ENCODE measurements around the gene CSNK1G1. TPM values are rescaled to one million over a fixed set of nuclear protein-coding genes. Genes with fewer than 3 reads are reported as not detected.

The CSNK1G1 gene
- total RNA-seq, 1 experiment from 2014 or later, result 19.6 TPM

GRCh38 chr15:64324165-64324877 is 31.7 kb downstream of the CSNK1G1 start:
- no TSS peak for BruUV-seq (replicated peaks)
- ChIA-PET POLR2A (ENCODE audit: unreplicated experiment) (no interaction called here), CTCF (no interaction called here)
- no peak overlapping the region for H3K4me2 ChIP-seq
- H3K36me3 ChIP-seq (ENCODE audit: low read depth), result no peaks in the 10 kb centered on the region
- DNase-seq, result no peak
- H3K27me3 ChIP-seq (ENCODE audit: insufficient read depth, low read depth), result no peaks in the 10 kb centered on the region
- no peak for TF ChIP-seq EZH2 (IDR thresholded peaks at IDR 0.05; ENCODE audit: low read depth)
- TF ChIP-seq, protein P1, sequence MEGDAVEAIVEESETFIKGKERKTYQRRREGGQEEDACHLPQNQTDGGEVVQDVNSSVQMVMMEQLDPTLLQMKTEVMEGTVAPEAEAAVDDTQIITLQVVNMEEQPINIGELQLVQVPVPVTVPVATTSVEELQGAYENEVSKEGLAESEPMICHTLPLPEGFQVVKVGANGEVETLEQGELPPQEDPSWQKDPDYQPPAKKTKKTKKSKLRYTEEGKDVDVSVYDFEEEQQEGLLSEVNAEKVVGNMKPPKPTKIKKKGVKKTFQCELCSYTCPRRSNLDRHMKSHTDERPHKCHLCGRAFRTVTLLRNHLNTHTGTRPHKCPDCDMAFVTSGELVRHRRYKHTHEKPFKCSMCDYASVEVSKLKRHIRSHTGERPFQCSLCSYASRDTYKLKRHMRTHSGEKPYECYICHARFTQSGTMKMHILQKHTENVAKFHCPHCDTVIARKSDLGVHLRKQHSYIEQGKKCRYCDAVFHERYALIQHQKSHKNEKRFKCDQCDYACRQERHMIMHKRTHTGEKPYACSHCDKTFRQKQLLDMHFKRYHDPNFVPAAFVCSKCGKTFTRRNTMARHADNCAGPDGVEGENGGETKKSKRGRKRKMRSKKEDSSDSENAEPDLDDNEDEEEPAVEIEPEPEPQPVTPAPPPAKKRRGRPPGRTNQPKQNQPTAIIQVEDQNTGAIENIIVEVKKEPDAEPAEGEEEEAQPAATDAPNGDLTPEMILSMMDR (conservative IDR thresholded peaks at IDR 0.05), result no peak
- no peak overlapping the region for H2AFZ ChIP-seq
- H3K4me1 ChIP-seq (replicated peaks; ENCODE audit: insufficient read depth), result no peaks in the 10 kb centered on the region
- intact Hi-C loops (cut with micrococcal nuclease; ENCODE audit: unreplicated experiment), result no loop called here
- no peak overlapping the region for H3K4me3 ChIP-seq
- peaks cover 20% of the 10 kb centered on the region for H3K79me2 ChIP-seq (ENCODE audit: low read depth)
- no peaks in the 10 kb centered on the region for H4K20me1 ChIP-seq (ENCODE audit: insufficient read depth)
- H3K27ac ChIP-seq, result no peak overlapping the region
- no peaks in the 10 kb centered on the region for H3F3A ChIP-seq (ENCODE audit: insufficient read depth, low read depth)
- H3K9me2 ChIP-seq (ENCODE audit: insufficient read depth), result no peaks in the 10 kb centered on the region
- H3K9me3 ChIP-seq (ENCODE audit: insufficient read depth, low read depth), result no peaks in the 10 kb centered on the region

- H2AFZ ChIP-seq, result no peak overlapping the region
- no peaks in the 10 kb centered on the region for H3K27me3 ChIP-seq (ENCODE audit: insufficient read depth, low read depth)
- no peak overlapping the region for H3K4me2 ChIP-seq
- no peak overlapping the region for H3K27ac ChIP-seq
- H3K9me2 ChIP-seq (ENCODE audit: insufficient read depth), result no peaks in the 10 kb centered on the region
- POLR2A ChIA-PET (ENCODE audit: unreplicated experiment), result no interaction called here
- no TSS peak for BruUV-seq (replicated peaks)
- H3K79me2 ChIP-seq (ENCODE audit: low read depth), result no peaks in the 10 kb centered on the region; the same call in 1 of the 2 replicates
- DNase-seq, result no peak
- TF ChIP-seq, protein P1 (conservative IDR thresholded peaks at IDR 0.05), result no peak
- TF ChIP-seq EZH2 (IDR thresholded peaks at IDR 0.05; ENCODE audit: low read depth), result no peak
- H3F3A ChIP-seq (ENCODE audit: insufficient read depth, low read depth), result no peaks in the 10 kb centered on the region
- H3K4me3 ChIP-seq, result no peak overlapping the region
- no peaks in the 10 kb centered on the region for H3K9me3 ChIP-seq (ENCODE audit: insufficient read depth, low read depth)
- no peaks in the 10 kb centered on the region for H4K20me1 ChIP-seq (ENCODE audit: insufficient read depth)
- intact Hi-C loops (cut with micrococcal nuclease; ENCODE audit: unreplicated experiment), result no loop called here
- CTCF ChIA-PET, result no interaction called here
- H3K36me3 ChIP-seq (ENCODE audit: low read depth), result no peaks in the 10 kb centered on the region
- no peaks in the 10 kb centered on the region for H3K4me1 ChIP-seq (replicated peaks; ENCODE audit: insufficient read depth)
Measured at GRCh38 chr15:64315216-64315615, 40.8 kb downstream of the CSNK1G1 start.

DNA sequence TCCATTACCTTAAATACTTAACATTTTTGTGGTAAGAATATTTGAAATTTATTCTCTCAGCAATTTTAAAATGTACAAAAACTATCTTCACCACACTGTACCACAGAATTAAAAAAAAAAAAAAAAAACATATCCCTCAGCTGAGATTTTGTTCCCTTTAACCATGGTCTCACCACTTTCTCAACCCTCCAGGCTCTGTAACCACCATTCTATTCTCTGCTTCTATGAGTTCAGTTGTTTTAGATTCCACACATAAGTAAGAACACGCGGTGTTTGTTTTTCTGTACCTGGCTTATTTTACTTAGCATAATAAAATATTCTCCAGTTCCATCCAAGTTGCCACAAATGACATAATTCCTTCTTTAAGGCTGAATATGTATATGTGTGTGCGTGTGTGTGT is 41.5 kb downstream of the CSNK1G1 start:
- Histone ChIP-seq H3K27me3 (ENCODE audit: insufficient read depth, low read depth) (no peaks in the 10 kb centered on the region), H3K9me3 (ENCODE audit: insufficient read depth, low read depth) (no peaks in the 10 kb centered on the region), H3K27ac (no peak overlapping the region), H3K36me3 (ENCODE audit: low read depth) (no peaks in the 10 kb centered on the region), H3K4me2 (no peak overlapping the region), H3K4me3 (no peak overlapping the region), H4K20me1 (ENCODE audit: insufficient read depth) (no peaks in the 10 kb centered on the region), H2AFZ (no peak overlapping the region), H3K79me2 (ENCODE audit: low read depth) (no peaks in the 10 kb centered on the region; the same call in 1 of the 2 replicates), H3K4me1 (replicated peaks; ENCODE audit: insufficient read depth) (no peaks in the 10 kb centered on the region), H3F3A (ENCODE audit: insufficient read depth, low read depth) (no peaks in the 10 kb centered on the region), H3K9me2 (ENCODE audit: insufficient read depth) (no peaks in the 10 kb centered on the region)
- POLR2A ChIA-PET (ENCODE audit: unreplicated experiment), result interaction anchor here (0.6 kb wide), 1 partner anchor 49 kb away, joined by 5 read pairs; no protein-coding TSS in a partner anchor
- CTCF ChIA-PET, result no interaction called here
- DNase-seq, result no peak
- intact Hi-C loops (cut with micrococcal nuclease; ENCODE audit: unreplicated experiment), result no loop called here
- no peak for TF ChIP-seq EZH2 (IDR thresholded peaks at IDR 0.05; ENCODE audit: low read depth)
- TF ChIP-seq, protein P1 (conservative IDR thresholded peaks at IDR 0.05), result no peak
- no TSS peak for BruUV-seq (replicated peaks)
